Uterus (tissue), 2 donors: ENCODE results near the gene ATF6B.

Experiments used
- CTCF ChIP-seq, 4 experiments: fragments of 200-600 bp in 2 of 4; fragments of 450-650 bp in 2 of 4; sonication (generic) in 2 of 4; IDR thresholded peaks; one replicate each; pipeline ENCODE4 v1.5.1; 2016 to 2019; ENCODE audit warnings: antibody characterized with exemption in 4 of 4, mild to moderate bottlenecking in 2 of 4, moderate library complexity in 1 of 4
- POLR2A ChIP-seq, 2 donors: fragments of 450-650 bp; IDR thresholded peaks; one replicate each; pipeline ENCODE4 v1.6.1; 2016; ENCODE audit warnings: antibody characterized with exemption in 2 of 2, mild to moderate bottlenecking in 1 of 2, moderate library complexity in 1 of 2

GRCh38 chr6:32176476-32177182 lies 48.6 kb upstream of the ATF6B start:
- TF ChIP-seq CTCF (IDR thresholded peaks at IDR 0.05) (no peak), POLR2A (IDR thresholded peaks at IDR 0.05) (no peak)
